ENCODE data around the gene PPIP5K1.

The PPIP5K1 gene

GRCh38 chr15:43518197-43518761 lies 71.7 kb downstream of the PPIP5K1 start:
- TF ChIP-seq SIN3A (IDR thresholded peaks at IDR 0.05; ENCODE audit: borderline replicate concordance, insufficient read depth, low read length) (no peak), FOXP2 (optimal IDR thresholded peaks at IDR 0.05; ENCODE audit: borderline replicate concordance, extremely low read depth, extremely low read length, insufficient read depth) (no peak), TAF1 (IDR thresholded peaks at IDR 0.05; ENCODE audit: borderline replicate concordance, insufficient read depth, low read length) (no peak), POLR2AphosphoS5 (IDR thresholded peaks at IDR 0.05; ENCODE audit: low read depth, low read length) (no peak), REST (IDR thresholded peaks at IDR 0.05; ENCODE audit: insufficient read depth in 1 of 2, low read depth in 2 of 2, low read length in 2 of 2) (no peak)

GRCh38 chr15:43517354-43518196 lies 72.4 kb downstream of the PPIP5K1 start, which contains the start of gene MAP1A:
MAP1A (plus strand) TSS chr15:43517608; CDS start chr15:43521474, 3,866 bp downstream.
- TF ChIP-seq POLR2AphosphoS5 (IDR thresholded peaks at IDR 0.05; ENCODE audit: low read depth, low read length): no peak
- no peak for TF ChIP-seq TAF1 (IDR thresholded peaks at IDR 0.05; ENCODE audit: borderline replicate concordance, insufficient read depth, low read length)
- TF ChIP-seq REST (IDR thresholded peaks at IDR 0.05; ENCODE audit: insufficient read depth in 1 of 2, low read depth in 2 of 2, low read length in 2 of 2): no peak
- no peak for TF ChIP-seq FOXP2 (optimal IDR thresholded peaks at IDR 0.05; ENCODE audit: borderline replicate concordance, extremely low read depth, extremely low read length, insufficient read depth)
- no peak for TF ChIP-seq SIN3A (IDR thresholded peaks at IDR 0.05; ENCODE audit: borderline replicate concordance, insufficient read depth, low read length)

GRCh38 chr15:43516801-43517353 lies 73.1 kb downstream of the PPIP5K1 start:
- no peak for TF ChIP-seq REST (IDR thresholded peaks at IDR 0.05; ENCODE audit: insufficient read depth in 1 of 2, low read depth in 2 of 2, low read length in 2 of 2)
- no peak for TF ChIP-seq FOXP2 (optimal IDR thresholded peaks at IDR 0.05; ENCODE audit: borderline replicate concordance, extremely low read depth, extremely low read length, insufficient read depth)
- no peak for TF ChIP-seq TAF1 (IDR thresholded peaks at IDR 0.05; ENCODE audit: borderline replicate concordance, insufficient read depth, low read length)
- TF ChIP-seq POLR2AphosphoS5 (IDR thresholded peaks at IDR 0.05; ENCODE audit: low read depth, low read length): no peak
- no peak for TF ChIP-seq SIN3A (IDR thresholded peaks at IDR 0.05; ENCODE audit: borderline replicate concordance, insufficient read depth, low read length)

GRCh38 chr15:43516185-43516584 lies 73.8 kb downstream of the PPIP5K1 start:
- no peak for TF ChIP-seq SIN3A (IDR thresholded peaks at IDR 0.05; ENCODE audit: borderline replicate concordance, insufficient read depth, low read length)
- no peak for TF ChIP-seq POLR2AphosphoS5 (IDR thresholded peaks at IDR 0.05; ENCODE audit: low read depth, low read length)
- TF ChIP-seq TAF1 (IDR thresholded peaks at IDR 0.05; ENCODE audit: borderline replicate concordance, insufficient read depth, low read length): no peak
- TF ChIP-seq REST (IDR thresholded peaks at IDR 0.05; ENCODE audit: insufficient read depth in 1 of 2, low read depth in 2 of 2, low read length in 2 of 2): no peak
- no peak for TF ChIP-seq FOXP2 (optimal IDR thresholded peaks at IDR 0.05; ENCODE audit: borderline replicate concordance, extremely low read depth, extremely low read length, insufficient read depth)

Measured in PFSK-1 (cell line).